Adipocyte (in vitro differentiated cells): ENCODE measurements around the gene ABLIM1.

Source experiments
- DNase-seq: peaks from one replicate; pipeline ENCODE4 v3.0.0-alpha.2; 2015; ENCODE audit warnings: low read depth
- H3K27me3 ChIP-seq: replicated peaks from 2 replicates; pipeline ENCODE4 v1.7.0; 2013; ENCODE audit warnings: mild to moderate bottlenecking, low read length, moderate library complexity; ENCODE audit not compliant: control insufficient read depth, insufficient read depth
- H3K36me3 ChIP-seq: 2 replicates; pipeline ENCODE4 v1.7.0; 2013; ENCODE audit warnings: low read length, mild to moderate bottlenecking, moderate library complexity; ENCODE audit not compliant: control insufficient read depth, insufficient read depth, severe bottlenecking
- H3K4me1 ChIP-seq: 2 replicates; pipeline ENCODE4 v1.7.0; 2013; ENCODE audit warnings: mild to moderate bottlenecking, low read length, moderate library complexity; ENCODE audit not compliant: control insufficient read depth, insufficient read depth
- H3K4me3 ChIP-seq: 2 replicates; pipeline ENCODE4 v1.7.0; 2013; ENCODE audit warnings: mild to moderate bottlenecking, low read length, moderate library complexity
- H3K9ac ChIP-seq: 2 replicates; pipeline ENCODE4 v1.7.0; 2013; ENCODE audit warnings: mild to moderate bottlenecking, low read length, moderate library complexity
- H3K9me3 ChIP-seq: 2 replicates; pipeline ENCODE4 v1.7.0; 2013; ENCODE audit warnings: mild to moderate bottlenecking, low read length, moderate library complexity; ENCODE audit not compliant: control insufficient read depth

Gene ABLIM1

DNA sequence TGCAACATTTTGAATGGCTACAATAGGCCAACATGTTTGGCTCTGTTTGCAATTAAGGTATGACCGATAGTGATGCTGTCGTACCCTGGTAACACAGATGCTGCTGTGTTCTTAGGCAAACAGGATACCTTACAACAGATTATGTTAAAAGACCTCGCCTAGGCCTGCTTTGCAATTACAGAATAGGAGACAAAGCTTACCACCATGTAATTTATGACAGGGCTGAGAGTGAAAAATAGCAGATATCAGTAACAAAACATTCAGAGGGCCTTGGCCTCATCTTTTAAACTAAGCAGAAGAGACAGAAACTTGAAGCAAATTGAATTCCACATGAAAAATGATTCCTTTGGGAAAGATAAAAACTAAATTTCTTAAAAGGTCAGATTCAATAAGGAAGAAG lies 29.4 kb upstream of the ABLIM1 start:
- Histone ChIP-seq H3K9me3 (no peaks in the 10 kb centered on the region), H3K4me3 (no peak overlapping the region), H3K4me1 (peaks cover 61% of the 10 kb centered on the region), H3K9ac (no peak overlapping the region), H3K27me3 (no peaks in the 10 kb centered on the region), H3K36me3 (no peaks in the 10 kb centered on the region)
- no peak for DNase-seq

DNA sequence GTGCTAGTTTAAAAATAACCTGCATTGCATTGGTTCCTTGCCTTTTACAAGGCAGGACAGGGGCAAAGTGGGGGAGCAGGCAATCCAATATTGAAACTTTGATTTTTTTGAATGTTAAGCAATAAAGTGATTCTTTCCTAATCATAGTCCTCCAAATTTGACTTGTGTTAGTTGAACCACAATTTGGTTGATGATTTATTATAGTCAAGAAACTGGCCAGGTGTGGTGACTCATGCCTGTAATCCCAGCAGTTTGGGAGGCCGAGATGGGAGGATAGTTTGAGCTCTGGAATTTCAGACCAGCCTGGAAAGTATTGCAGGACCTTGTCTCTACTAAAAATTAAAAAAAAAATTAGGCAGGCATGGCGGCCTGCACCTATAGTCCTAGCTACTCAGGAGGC lies 27.9 kb upstream of the ABLIM1 start:
- no peaks in the 10 kb centered on the region for H3K9me3 ChIP-seq
- no peak overlapping the region for H3K4me3 ChIP-seq
- no peak for DNase-seq
- peaks cover 56% of the 10 kb centered on the region for H3K4me1 ChIP-seq
- H3K9ac ChIP-seq: no peak overlapping the region
- no peaks in the 10 kb centered on the region for H3K36me3 ChIP-seq
- no peaks in the 10 kb centered on the region for H3K27me3 ChIP-seq

DNA sequence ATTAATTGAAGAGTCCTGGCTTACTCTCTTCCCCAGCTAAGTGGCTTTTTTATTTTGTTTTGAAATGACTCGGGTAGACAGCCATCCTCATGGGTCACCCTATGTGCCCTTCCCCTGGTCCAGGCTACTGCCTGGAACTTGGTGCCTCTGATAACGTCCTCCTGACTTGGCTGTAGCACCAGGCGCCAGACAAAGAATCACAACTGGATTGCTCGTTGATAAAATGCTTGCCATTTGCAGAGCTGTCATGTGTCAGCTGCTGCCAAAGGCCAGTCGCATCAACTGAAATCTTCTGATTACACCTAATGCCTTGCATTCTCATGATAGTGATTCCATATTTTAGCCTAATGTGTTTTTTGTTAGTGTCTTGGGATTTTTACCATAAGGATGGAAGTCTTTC lies 27.4 kb upstream of the ABLIM1 start:
- no peaks in the 10 kb centered on the region for H3K27me3 ChIP-seq
- peak overlapping the region; percentile 50 for H3K9ac ChIP-seq
- H3K4me3 ChIP-seq: peak overlapping the region; percentile 70
- no peaks in the 10 kb centered on the region for H3K36me3 ChIP-seq
- H3K4me1 ChIP-seq: peaks cover 54% of the 10 kb centered on the region
- no peak for DNase-seq
- H3K9me3 ChIP-seq: no peaks in the 10 kb centered on the region

GRCh38 chr10:114684822-114685209 lies 26.7 kb upstream of the ABLIM1 start:
- peaks cover 54% of the 10 kb centered on the region for H3K4me1 ChIP-seq
- H3K4me3 ChIP-seq: peak overlapping the region; percentile 70
- DNase-seq: peak; percentile 84
- no peaks in the 10 kb centered on the region for H3K27me3 ChIP-seq
- H3K36me3 ChIP-seq: no peaks in the 10 kb centered on the region
- no peaks in the 10 kb centered on the region for H3K9me3 ChIP-seq
- peak overlapping the region; percentile 50 for H3K9ac ChIP-seq

GRCh38 chr10:114684084-114684821 lies 26.2 kb upstream of the ABLIM1 start:
- peak overlapping the region; percentile 70 for H3K4me3 ChIP-seq
- peaks cover 54% of the 10 kb centered on the region for H3K4me1 ChIP-seq
- peak overlapping the region; percentile 50 for H3K9ac ChIP-seq
- no peaks in the 10 kb centered on the region for H3K27me3 ChIP-seq
- no peaks in the 10 kb centered on the region for H3K9me3 ChIP-seq
- no peaks in the 10 kb centered on the region for H3K36me3 ChIP-seq
- DNase-seq: peak; percentile 84

GRCh38 chr10:114683593-114683992 lies 25.5 kb upstream of the ABLIM1 start:
- DNase-seq: no peak
- Histone ChIP-seq H3K9ac (no peak overlapping the region), H3K4me1 (peaks cover 59% of the 10 kb centered on the region), H3K4me3 (peak overlapping the region; percentile 70), H3K27me3 (no peaks in the 10 kb centered on the region), H3K36me3 (no peaks in the 10 kb centered on the region), H3K9me3 (no peaks in the 10 kb centered on the region)

- no peak for DNase-seq
- H3K4me3 ChIP-seq: no peak overlapping the region
- H3K36me3 ChIP-seq: no peaks in the 10 kb centered on the region
- H3K27me3 ChIP-seq: no peaks in the 10 kb centered on the region
- H3K4me1 ChIP-seq: peaks cover 62% of the 10 kb centered on the region
- no peak overlapping the region for H3K9ac ChIP-seq
- H3K9me3 ChIP-seq: no peaks in the 10 kb centered on the region
Observed at GRCh38 chr10:114683162-114683561, 25.1 kb upstream of the ABLIM1 start.

DNA sequence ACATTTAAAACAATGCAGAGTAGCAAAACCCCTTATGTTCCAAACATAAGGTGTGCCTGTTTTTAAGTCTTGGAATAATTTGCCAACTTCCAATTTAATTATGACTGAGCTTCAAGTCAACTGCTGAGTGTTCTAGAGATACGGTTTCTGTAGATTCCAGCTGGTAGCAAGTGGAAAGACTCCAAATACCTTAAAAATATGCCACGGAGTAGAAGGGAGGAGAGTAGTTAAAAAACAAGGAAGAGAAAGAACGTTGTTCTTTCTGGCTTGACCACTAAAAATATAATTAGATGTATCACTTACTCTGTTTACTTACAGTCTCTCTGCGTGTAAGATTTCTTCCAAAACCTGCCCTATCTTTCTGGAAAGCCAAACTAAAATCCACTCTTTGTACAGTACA lies 24.5 kb upstream of the ABLIM1 start:
- H3K9me3 ChIP-seq: no peaks in the 10 kb centered on the region
- DNase-seq: peak; percentile 37

DNA sequence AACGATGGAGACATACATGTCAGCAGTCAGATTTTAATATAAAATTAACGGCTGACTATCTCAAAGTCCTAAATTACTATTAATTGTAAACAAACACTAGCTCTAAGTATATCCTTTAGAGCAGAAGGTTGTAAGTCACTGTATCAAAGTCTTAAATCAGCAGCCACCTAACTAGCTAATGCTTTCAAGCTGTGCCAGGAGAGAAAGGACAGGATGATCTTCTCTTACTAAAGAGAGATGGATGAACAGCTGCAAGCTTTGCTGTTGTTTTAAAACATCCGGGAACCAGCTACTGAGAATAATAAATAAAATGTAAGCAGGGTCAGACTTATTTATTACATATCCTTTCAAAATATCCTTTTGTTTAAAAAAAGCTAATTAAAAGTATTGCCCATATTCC lies 24.0 kb upstream of the ABLIM1 start:
- no peaks in the 10 kb centered on the region for H3K9me3 ChIP-seq
- no peak overlapping the region for H3K4me3 ChIP-seq
- H3K9ac ChIP-seq: no peak overlapping the region
- no peaks in the 10 kb centered on the region for H3K36me3 ChIP-seq
- peaks cover 53% of the 10 kb centered on the region for H3K4me1 ChIP-seq
- DNase-seq: no peak
- no peaks in the 10 kb centered on the region for H3K27me3 ChIP-seq

More for the DNA sequence above, 24.5 kb upstream of the ABLIM1 start:
- no peaks in the 10 kb centered on the region for H3K36me3 ChIP-seq
- H3K27me3 ChIP-seq: no peaks in the 10 kb centered on the region
- H3K9ac ChIP-seq: no peak overlapping the region
- H3K4me3 ChIP-seq: no peak overlapping the region
- peaks cover 57% of the 10 kb centered on the region for H3K4me1 ChIP-seq

DNA sequence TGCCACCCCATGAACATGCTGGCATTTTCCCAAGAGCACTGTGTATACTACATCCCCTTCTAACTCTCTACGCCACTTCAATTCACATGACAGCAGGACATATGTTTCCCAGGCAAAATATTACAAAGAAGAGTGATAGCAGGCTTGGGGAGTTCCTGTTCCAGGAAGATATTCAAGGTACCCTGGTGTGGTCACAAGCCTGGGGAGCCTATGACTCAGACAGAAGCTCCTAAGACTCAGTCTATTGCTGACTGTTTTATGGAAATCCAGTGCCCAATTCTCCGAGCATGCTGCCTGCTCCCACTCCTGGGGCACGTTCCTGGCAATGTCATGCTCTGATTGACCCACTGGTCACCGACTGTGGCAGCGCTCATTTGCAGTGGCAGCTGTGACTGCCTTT lies 23.5 kb upstream of the ABLIM1 start:
- no peaks in the 10 kb centered on the region for H3K9me3 ChIP-seq
- no peak for DNase-seq
- H3K27me3 ChIP-seq: no peaks in the 10 kb centered on the region
- no peaks in the 10 kb centered on the region for H3K36me3 ChIP-seq
- peaks cover 53% of the 10 kb centered on the region for H3K4me1 ChIP-seq
- no peak overlapping the region for H3K4me3 ChIP-seq
- no peak overlapping the region for H3K9ac ChIP-seq

DNA sequence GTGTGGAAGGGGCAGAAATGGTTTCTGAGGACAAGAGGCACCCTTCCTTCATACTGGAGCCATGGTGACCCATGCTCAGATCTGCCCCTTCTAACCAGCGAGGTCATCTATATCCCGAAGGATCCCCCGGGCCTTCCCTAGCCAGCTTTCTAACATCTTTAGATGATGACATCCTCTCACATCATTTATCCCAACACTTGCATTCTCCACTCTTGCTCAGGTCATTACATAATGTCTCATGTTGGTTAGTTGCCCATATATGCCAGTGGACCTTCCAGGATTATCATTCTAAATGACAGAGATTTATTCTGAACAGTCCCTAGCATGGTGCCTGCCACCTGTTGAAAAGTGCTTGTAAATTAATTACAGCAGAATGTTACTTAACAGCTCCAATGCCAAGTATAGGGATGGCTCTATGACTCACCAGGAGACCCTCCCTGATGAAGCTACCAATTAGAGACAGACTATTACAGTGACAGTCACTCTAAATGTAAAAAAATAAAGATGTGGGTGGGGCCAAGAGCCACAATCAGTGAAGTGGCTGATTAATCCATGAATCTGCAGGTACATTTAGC lies 22.6 kb upstream of the ABLIM1 start:
- Histone ChIP-seq H3K4me1 (peaks cover 49% of the 10 kb centered on the region), H3K9ac (no peak overlapping the region), H3K4me3 (no peak overlapping the region), H3K9me3 (no peaks in the 10 kb centered on the region), H3K27me3 (no peaks in the 10 kb centered on the region), H3K36me3 (no peaks in the 10 kb centered on the region)
- DNase-seq: no peak

- no peak for DNase-seq
- Histone ChIP-seq H3K4me3 (no peak overlapping the region), H3K9ac (no peak overlapping the region), H3K9me3 (no peaks in the 10 kb centered on the region), H3K4me1 (peaks cover 38% of the 10 kb centered on the region), H3K27me3 (no peaks in the 10 kb centered on the region), H3K36me3 (no peaks in the 10 kb centered on the region)
Observed at GRCh38 chr10:114679552-114679951, 21.5 kb upstream of the ABLIM1 start.
